ENCODE data around the gene NUP88.

The NUP88 gene

DNA sequence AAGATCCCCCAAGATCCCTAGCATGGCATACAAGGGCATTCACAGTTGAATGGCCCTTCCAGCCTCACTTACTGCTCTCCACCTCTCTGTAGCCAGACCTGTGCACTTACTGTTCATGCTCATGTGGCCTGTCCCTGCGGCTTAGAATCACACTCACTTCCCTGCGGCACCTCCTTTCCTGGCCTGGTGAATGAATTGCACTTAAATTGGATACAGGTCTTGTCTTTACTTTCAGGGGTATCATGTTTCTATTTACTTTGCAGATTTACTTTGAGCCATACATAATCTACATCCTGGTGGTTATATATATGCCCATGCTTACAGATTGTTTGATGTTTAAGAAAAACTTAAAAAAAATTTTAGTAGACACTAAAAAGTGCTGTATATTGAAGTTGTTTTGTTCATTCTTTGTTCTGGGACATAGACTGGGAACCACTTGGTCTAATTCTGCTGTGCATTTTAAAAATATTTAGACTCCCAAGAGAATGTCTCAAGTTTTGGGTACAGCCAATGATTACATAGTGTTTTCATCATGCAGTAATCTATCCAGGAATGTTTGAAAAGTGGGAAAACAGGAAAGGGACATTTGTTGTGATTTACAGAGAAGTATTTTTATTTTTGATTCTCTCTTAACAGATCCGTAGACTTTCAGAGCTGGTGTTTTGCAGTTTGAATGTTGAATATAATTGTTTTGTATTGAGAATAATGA is 63.9 kb downstream of the NUP88 start:
- DNase-seq (ENCODE audit: low spot score) = no peak

DNA sequence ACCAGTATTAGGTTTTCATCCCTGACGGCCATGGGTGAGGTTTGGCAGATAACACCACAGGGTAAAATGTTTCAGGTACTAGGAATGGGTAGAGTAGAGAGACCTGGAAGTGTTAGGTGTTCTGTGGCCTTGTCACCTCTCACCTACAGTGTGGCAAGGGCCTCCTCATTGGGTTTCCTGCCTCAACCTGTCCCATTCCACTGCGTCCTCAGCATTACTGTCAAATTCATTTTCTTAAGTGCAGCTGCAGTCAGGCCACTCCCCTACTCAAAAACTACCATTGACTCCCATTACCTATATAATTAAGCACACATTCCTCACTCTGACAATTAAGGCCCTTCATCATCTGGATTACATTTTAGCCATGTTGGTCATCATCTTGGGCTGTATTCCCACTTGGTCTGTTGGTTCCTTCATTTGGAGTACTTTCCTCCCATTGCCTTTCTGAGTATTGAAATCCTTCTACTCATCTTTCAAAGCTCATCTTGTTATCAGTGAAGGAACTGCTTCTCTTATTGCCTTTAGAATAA is 64.5 kb downstream of the NUP88 start:
- no peak for DNase-seq (ENCODE audit: low spot score)

DNA sequence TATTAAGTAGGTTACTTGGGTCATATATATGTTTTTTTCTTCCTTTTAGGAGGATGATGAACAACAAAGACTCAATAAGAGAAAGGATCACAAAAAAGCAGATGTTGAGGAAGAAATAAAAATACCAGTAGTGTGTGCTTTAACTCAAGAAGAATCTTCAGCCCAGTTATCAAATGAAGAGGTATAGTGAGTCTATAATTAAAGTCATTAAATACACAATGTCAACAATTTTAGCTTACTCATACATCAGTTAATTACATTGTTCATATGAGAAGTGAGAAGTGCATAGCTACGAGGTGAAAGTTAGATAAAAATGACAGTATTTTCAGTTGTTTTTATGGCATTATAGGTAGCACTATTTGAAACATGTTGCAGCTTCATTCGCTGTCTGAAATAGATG is 65.2 kb downstream of the NUP88 start:
- no peak for DNase-seq (ENCODE audit: low spot score)

DNA sequence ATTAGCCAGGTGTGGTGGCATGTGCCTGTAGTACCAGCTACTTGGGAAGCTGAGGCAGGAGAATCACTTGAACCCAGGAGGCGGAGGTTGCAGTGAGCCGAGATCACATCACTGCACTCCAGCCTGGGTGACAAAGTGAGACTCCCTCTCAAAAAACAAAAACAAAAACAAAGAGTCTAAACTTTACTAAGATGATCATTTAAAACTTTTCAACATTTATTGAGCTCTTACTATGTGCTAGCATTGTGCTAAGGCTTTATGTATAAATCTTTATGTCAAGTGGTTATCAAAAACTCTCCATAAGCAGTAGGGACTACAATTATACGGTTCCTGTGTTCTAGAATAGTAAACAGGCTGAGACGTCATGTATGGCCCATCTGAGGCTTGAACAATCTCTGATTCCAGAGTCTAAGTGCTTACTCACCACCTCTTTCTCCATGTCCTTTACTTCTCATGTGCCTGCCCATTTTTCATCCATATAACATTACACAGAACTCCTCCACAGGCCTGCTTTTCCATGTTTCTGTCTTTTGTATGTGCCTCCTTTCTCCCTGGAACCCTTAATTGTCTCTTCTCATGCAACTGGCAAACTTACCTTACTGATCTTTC is 66.7 kb downstream of the NUP88 start:
- DNase-seq (ENCODE audit: low spot score) = no peak

DNA sequence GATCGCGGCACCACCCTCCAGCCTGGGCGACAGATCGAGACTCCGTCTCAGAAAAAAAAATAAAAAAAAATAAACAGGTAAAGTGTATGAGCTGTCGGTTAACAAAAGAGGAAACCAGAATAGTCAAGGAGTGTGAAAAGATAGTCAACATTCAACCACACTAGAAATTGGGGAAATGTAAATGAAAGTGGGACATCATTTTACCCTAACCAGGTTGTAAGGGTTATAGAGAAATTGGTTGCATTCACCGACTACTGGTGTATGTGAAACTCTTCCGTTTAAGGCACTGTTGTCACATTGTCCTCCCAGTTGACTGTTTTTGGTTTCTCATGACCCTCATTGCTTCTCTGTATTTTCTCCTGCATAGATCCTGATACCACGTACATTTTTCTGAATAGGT is 74.5 kb downstream of the NUP88 start:
- no peak for DNase-seq (ENCODE audit: low spot score)

All from COLO829 (cell line).